Measurements from ENCODE around the gene NEMP1.
"Not testable (repeated sequence)": the region's sequence is repeated elsewhere in the genome, so short reads cannot be mapped to it uniquely, and the experiment has no call there.

NEMP1 gene

DNA sequence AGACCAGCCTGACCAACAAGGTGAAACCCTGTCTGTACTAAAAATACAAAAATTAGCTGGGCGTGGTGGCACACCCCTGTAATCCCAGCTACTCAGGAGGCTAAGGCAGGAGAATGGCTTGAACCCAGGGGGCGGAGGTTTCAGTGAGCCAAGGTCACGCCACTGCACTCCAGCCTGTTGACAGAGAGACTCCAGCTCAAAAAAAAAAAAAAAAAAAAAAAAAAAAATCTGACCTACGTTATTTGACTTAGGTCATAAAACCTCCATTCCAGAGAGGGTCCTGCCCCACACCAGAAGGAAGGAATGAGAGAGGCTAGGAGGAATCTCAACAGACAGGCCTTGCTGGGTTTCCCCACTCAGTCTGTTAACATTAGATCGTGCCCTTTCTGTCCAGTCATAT is 60.2 kb downstream of the NEMP1 start:
- not testable (repeated sequence) for H4K5ac ChIP-seq (ENCODE audit: low read length); DNase-seq; H3K23ac ChIP-seq (ENCODE audit: low read length); H3K36me3 ChIP-seq (ENCODE audit: control insufficient read depth, insufficient read depth, low read length); H2AK5ac ChIP-seq (ENCODE audit: low read length); H4K8ac ChIP-seq (ENCODE audit: low read depth, low read length); H3K79me1 ChIP-seq (ENCODE audit: low read length); H3K18ac ChIP-seq (ENCODE audit: low read length); H3K27ac ChIP-seq (ENCODE audit: low read depth, low read length); H3K4me2 ChIP-seq (ENCODE audit: low read length); H2BK120ac ChIP-seq (ENCODE audit: low read depth, low read length); H3K9ac ChIP-seq (ENCODE audit: low read length); H3K4me3 ChIP-seq (ENCODE audit: low read length); H3K27me3 ChIP-seq (ENCODE audit: insufficient read depth, low read length, poor library complexity); H3K4me1 ChIP-seq (ENCODE audit: control insufficient read depth, low read depth, low read length); H3K56ac ChIP-seq (ENCODE audit: low read length); H2BK5ac ChIP-seq (ENCODE audit: low read length); H2BK15ac ChIP-seq (replicated peaks; ENCODE audit: low read depth); H3K79me2 ChIP-seq (ENCODE audit: control insufficient read depth, insufficient read depth, low read length); H3K4ac ChIP-seq (ENCODE audit: low read depth, low read length)
- WGBS (ENCODE audit: extremely low coverage, insufficient coverage, low lambda C conversion rate), result no CpG with 5 or more reads among the region's 5 CpGs

DNA sequence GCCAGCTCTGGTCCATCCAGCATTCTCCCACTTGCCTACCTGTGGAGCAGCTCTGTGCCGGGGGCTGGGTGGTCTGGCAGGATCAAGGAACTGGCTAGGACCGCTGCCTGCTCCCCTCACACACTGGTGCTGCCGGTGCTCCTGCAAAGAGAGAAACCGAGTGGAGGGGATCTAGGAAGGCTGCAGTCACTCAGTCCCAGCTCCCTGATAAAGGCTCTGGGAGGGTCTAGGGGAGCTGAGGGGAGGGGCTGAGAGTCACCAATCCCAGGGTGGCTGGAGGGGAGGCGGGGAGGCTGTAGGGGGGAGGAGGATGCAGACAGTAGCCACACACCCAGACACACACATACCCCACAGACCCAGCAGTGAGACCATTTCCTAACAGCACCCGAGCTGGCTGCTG is 62.2 kb downstream of the NEMP1 start, which contains the start of gene TAC3:
Gene TAC3 (minus strand): TSS at position 182 of the 400 bp plus-strand sequence. CDS start 732 bp downstream, outside the sequence.
- Histone ChIP-seq H3K4me3 (ENCODE audit: low read length) (no peak within 1 kb of the TSS), H2BK120ac (ENCODE audit: low read depth, low read length) (no peak within 1 kb of the TSS), H3K79me2 (ENCODE audit: control insufficient read depth, insufficient read depth, low read length) (no peaks in the 10 kb centered on the region), H3K4me2 (ENCODE audit: low read length) (no peak within 1 kb of the TSS), H2BK5ac (ENCODE audit: low read length) (no peak within 1 kb of the TSS), H2AK5ac (ENCODE audit: low read length) (no peak within 1 kb of the TSS), H3K36me3 (ENCODE audit: control insufficient read depth, insufficient read depth, low read length) (no peaks in the 10 kb centered on the region), H3K27me3 (ENCODE audit: insufficient read depth, low read length, poor library complexity) (no peaks in the 10 kb centered on the region), H4K8ac (ENCODE audit: low read depth, low read length) (no peak within 1 kb of the TSS), H3K56ac (ENCODE audit: low read length) (peak within 1 kb of the TSS; percentile 26), H3K4ac (ENCODE audit: low read depth, low read length) (no peak within 1 kb of the TSS), H3K4me1 (ENCODE audit: control insufficient read depth, low read depth, low read length) (no peaks in the 10 kb centered on the region), H3K23ac (ENCODE audit: low read length) (no peak within 1 kb of the TSS), H3K79me1 (ENCODE audit: low read length) (no peaks in the 10 kb centered on the region), H4K5ac (ENCODE audit: low read length) (no peak within 1 kb of the TSS), H2BK15ac (replicated peaks; ENCODE audit: low read depth) (no peak within 1 kb of the TSS), H3K18ac (ENCODE audit: low read length) (no peak within 1 kb of the TSS), H3K27ac (ENCODE audit: low read depth, low read length) (no peak within 1 kb of the TSS), H3K9ac (ENCODE audit: low read length) (no peak within 1 kb of the TSS)
- DNase-seq, result peak; percentile 56
- no CpG with 5 or more reads among the region's 6 CpGs for WGBS (ENCODE audit: extremely low coverage, insufficient coverage, low lambda C conversion rate)

DNA sequence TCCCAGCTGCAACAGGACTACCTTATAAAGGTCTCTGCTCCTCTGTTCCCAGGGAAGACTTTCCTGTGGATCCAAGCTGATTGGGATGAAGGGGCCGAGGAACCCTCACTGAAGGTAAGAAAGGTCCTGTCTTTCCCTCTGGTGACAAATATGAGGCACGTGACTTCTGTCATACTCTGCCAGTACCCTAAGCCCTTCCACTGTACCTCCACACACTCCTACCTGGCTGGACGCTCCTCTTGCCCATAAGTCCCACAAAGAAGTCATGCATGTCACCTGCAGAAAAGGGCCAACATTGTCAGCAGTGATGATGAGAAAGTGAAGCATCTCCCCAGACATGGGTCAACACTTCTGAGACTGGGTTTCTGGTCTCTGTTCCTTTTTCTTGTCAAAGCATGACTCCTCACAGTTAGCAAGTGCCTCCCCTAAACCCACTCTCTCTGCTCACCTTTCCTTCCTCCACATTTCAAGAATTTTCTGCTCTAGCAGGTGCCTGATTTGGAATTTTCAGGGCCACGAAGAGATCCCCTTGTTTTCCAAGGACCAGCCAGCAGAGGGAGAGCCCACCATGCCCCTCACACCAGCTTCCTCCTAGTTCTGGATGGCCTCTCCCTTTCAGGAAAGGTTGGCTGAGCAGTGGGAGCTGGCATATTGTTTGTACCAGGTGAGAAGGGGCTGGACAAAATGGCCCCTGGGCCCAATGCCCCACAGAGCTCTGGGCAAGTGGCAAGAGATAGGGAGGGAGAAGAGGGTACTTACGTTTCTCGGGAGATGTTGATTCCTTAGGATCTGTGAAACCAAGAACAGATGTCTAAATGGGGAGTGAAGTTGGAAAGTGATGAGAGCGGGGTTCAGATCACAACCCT is 65.8 kb downstream of the NEMP1 start:
- no peaks in the 10 kb centered on the region for H3K4me1 ChIP-seq (ENCODE audit: control insufficient read depth, low read depth, low read length)
- no peaks in the 10 kb centered on the region for H3K27me3 ChIP-seq (ENCODE audit: insufficient read depth, low read length, poor library complexity)
- no peak overlapping the region for H2BK5ac ChIP-seq (ENCODE audit: low read length)
- no CpG with 5 or more reads among the region's 7 CpGs for WGBS (ENCODE audit: extremely low coverage, insufficient coverage, low lambda C conversion rate)
- no peak overlapping the region for H3K27ac ChIP-seq (ENCODE audit: low read depth, low read length)
- no peaks in the 10 kb centered on the region for H3K36me3 ChIP-seq (ENCODE audit: control insufficient read depth, insufficient read depth, low read length)
- no peak overlapping the region for H3K9ac ChIP-seq (ENCODE audit: low read length)
- no peak overlapping the region for H3K18ac ChIP-seq (ENCODE audit: low read length)
- no peak overlapping the region for H4K8ac ChIP-seq (ENCODE audit: low read depth, low read length)
- no peaks in the 10 kb centered on the region for H3K79me1 ChIP-seq (ENCODE audit: low read length)
- H3K23ac ChIP-seq (ENCODE audit: low read length), result no peak overlapping the region
- H3K79me2 ChIP-seq (ENCODE audit: control insufficient read depth, insufficient read depth, low read length), result no peaks in the 10 kb centered on the region
- no peak overlapping the region for H3K56ac ChIP-seq (ENCODE audit: low read length)
- H2BK120ac ChIP-seq (ENCODE audit: low read depth, low read length), result no peak overlapping the region
- no peak overlapping the region for H2BK15ac ChIP-seq (replicated peaks; ENCODE audit: low read depth)
- peak; percentile 24 for DNase-seq
- H3K4ac ChIP-seq (ENCODE audit: low read depth, low read length), result no peak overlapping the region
- H3K4me3 ChIP-seq (ENCODE audit: low read length), result no peak overlapping the region
- no peak overlapping the region for H2AK5ac ChIP-seq (ENCODE audit: low read length)
- H3K4me2 ChIP-seq (ENCODE audit: low read length), result no peak overlapping the region
- no peak overlapping the region for H4K5ac ChIP-seq (ENCODE audit: low read length)

DNA sequence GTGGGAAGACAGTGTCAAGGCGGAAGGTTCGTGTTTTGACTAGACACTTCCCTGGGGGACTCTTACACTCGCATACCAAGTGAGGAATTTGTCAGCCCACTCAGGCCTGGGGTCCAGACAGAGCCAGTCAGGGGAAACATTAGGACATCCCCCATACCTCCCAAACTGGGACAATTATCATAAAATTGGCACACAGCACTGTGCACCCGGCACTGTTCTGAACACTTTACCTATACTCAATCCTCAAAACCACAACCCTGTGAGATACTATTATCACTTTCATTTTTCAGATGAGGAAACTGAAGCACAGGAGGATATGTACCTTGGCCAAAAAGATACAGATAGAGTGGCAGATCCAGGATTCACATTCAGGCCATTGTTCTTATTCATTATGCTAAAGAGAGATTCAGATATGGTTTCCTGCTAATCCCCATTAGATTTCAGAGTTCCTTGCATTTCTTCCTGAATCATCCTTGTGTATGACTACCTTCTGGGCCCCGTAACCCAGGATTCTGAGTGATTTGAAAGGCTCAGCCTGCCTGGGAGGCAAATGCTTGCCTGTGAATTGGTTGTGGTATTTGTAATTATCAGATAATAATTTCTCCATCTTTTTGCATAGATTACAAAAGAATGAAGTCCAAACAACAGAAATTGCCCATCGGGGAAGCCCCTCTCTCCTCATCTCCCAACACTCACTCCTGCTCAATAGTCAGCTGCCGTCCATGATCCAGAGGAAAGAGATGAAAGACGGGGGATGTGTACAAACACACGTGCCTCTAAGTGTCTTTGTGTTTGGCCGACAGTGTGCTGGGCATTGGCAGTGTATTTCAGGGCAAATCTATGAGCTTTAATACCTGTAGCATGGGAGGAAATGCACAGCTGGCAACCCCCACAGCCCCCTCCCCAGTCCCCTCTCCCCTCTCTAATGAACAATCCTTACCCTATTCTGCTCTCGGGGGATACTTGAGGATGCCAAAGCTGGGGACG is 66.9 kb downstream of the NEMP1 start:
- Histone ChIP-seq H3K56ac (ENCODE audit: low read length) (no peak overlapping the region), H4K5ac (ENCODE audit: low read length) (no peak overlapping the region), H3K4me2 (ENCODE audit: low read length) (no peak overlapping the region), H4K8ac (ENCODE audit: low read depth, low read length) (no peak overlapping the region), H3K27me3 (ENCODE audit: insufficient read depth, low read length, poor library complexity) (no peaks in the 10 kb centered on the region), H3K79me2 (ENCODE audit: control insufficient read depth, insufficient read depth, low read length) (no peaks in the 10 kb centered on the region), H3K4ac (ENCODE audit: low read depth, low read length) (no peak overlapping the region), H2BK15ac (replicated peaks; ENCODE audit: low read depth) (no peak overlapping the region), H3K79me1 (ENCODE audit: low read length) (no peaks in the 10 kb centered on the region), H3K18ac (ENCODE audit: low read length) (no peak overlapping the region), H3K27ac (ENCODE audit: low read depth, low read length) (no peak overlapping the region), H2BK120ac (ENCODE audit: low read depth, low read length) (no peak overlapping the region), H3K4me1 (ENCODE audit: control insufficient read depth, low read depth, low read length) (no peaks in the 10 kb centered on the region), H3K36me3 (ENCODE audit: control insufficient read depth, insufficient read depth, low read length) (no peaks in the 10 kb centered on the region), H3K23ac (ENCODE audit: low read length) (no peak overlapping the region), H3K9ac (ENCODE audit: low read length) (no peak overlapping the region), H2AK5ac (ENCODE audit: low read length) (no peak overlapping the region), H3K4me3 (ENCODE audit: low read length) (no peak overlapping the region), H2BK5ac (ENCODE audit: low read length) (no peak overlapping the region)
- no peak for DNase-seq
- WGBS (ENCODE audit: extremely low coverage, insufficient coverage, low lambda C conversion rate), result no CpG with 5 or more reads among the region's 12 CpGs

DNA sequence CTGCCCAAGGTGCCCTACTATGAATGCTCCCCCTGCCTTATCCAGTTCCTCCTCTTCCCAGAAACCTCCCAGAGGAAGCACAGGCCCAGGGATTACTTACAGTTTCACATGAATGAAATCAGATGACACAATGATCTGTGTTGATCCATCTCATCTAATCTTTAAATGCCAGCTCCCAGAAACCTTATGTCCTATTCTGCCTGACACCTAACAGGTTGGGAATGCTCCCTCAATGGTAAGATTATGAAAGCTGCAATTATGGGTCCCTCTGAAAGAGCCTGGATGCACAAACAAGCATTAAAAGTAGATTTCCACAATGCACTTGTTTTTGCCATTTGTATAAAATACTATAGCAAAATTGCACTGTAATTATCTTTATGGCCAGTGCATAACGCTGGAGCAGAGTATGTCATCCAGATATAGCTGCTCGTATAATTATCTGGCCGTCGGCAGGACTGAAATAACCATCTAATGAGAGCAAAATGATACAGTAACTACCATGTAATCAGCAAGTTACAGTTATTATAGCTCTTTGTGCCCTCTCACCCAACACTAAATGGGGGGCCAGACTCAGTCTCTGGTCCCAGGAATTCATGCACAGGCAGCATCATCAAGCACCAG is 67.9 kb downstream of the NEMP1 start:
- H3K4me2 ChIP-seq (ENCODE audit: low read length), result no peak overlapping the region
- DNase-seq, result no peak
- H2BK120ac ChIP-seq (ENCODE audit: low read depth, low read length), result no peak overlapping the region
- no peak overlapping the region for H3K56ac ChIP-seq (ENCODE audit: low read length)
- no peak overlapping the region for H3K4ac ChIP-seq (ENCODE audit: low read depth, low read length)
- H3K9ac ChIP-seq (ENCODE audit: low read length), result no peak overlapping the region
- no peak overlapping the region for H2BK15ac ChIP-seq (replicated peaks; ENCODE audit: low read depth)
- H4K5ac ChIP-seq (ENCODE audit: low read length), result no peak overlapping the region
- no peak overlapping the region for H3K27ac ChIP-seq (ENCODE audit: low read depth, low read length)
- H3K79me2 ChIP-seq (ENCODE audit: control insufficient read depth, insufficient read depth, low read length), result peaks cover 2% of the 10 kb centered on the region
- H3K36me3 ChIP-seq (ENCODE audit: control insufficient read depth, insufficient read depth, low read length), result no peaks in the 10 kb centered on the region
- H3K4me3 ChIP-seq (ENCODE audit: low read length), result no peak overlapping the region
- H2AK5ac ChIP-seq (ENCODE audit: low read length), result no peak overlapping the region
- no peak overlapping the region for H3K23ac ChIP-seq (ENCODE audit: low read length)
- no CpG with 5 or more reads among the region's 4 CpGs for WGBS (ENCODE audit: extremely low coverage, insufficient coverage, low lambda C conversion rate)
- peaks cover under 1% of the 10 kb centered on the region for H3K79me1 ChIP-seq (ENCODE audit: low read length)
- H3K4me1 ChIP-seq (ENCODE audit: control insufficient read depth, low read depth, low read length), result no peaks in the 10 kb centered on the region
- H2BK5ac ChIP-seq (ENCODE audit: low read length), result no peak overlapping the region
- H4K8ac ChIP-seq (ENCODE audit: low read depth, low read length), result no peak overlapping the region
- no peaks in the 10 kb centered on the region for H3K27me3 ChIP-seq (ENCODE audit: insufficient read depth, low read length, poor library complexity)
- H3K18ac ChIP-seq (ENCODE audit: low read length), result no peak overlapping the region

Measured in mesendoderm (in vitro differentiated cells).